GM18868 (cell line): Measurements from ENCODE around the gene PCNX1.

ENCODE experiments used
- ATAC-seq: cut with Tn5 transposase; IDR thresholded peaks from one replicate; pipeline ENCODE4 v1.9.1; 2021; ENCODE audit warnings: mild to moderate bottlenecking, moderate library complexity; ENCODE audit not compliant: unreplicated experiment

Gene PCNX1

GRCh38 chr14:70955543-70956480 is 48.6 kb downstream of the PCNX1 start:
- ATAC-seq, result no peak

- ATAC-seq, result no peak
Measured at GRCh38 chr14:70956511-70956910, 49.3 kb downstream of the PCNX1 start.

GRCh38 chr14:70957710-70958109 is 50.5 kb downstream of the PCNX1 start:
- ATAC-seq, result no peak

GRCh38 chr14:70962935-70963334 is 55.7 kb downstream of the PCNX1 start:
- ATAC-seq, result no peak

- ATAC-seq, result no peak
Measured at GRCh38 chr14:70964492-70964891, 57.2 kb downstream of the PCNX1 start.

- no peak for ATAC-seq
Measured at GRCh38 chr14:70971560-70971959, 64.3 kb downstream of the PCNX1 start.

GRCh38 chr14:70972107-70972976 is 65.1 kb downstream of the PCNX1 start:
- ATAC-seq, result no peak

- ATAC-seq, result no peak
Measured at GRCh38 chr14:70976591-70976990, 69.3 kb downstream of the PCNX1 start.

GRCh38 chr14:70981000-70981952 is 74.0 kb downstream of the PCNX1 start:
- no peak for ATAC-seq

- ATAC-seq, result no peak
Measured at GRCh38 chr14:70982200-70982599, 74.9 kb downstream of the PCNX1 start.

- ATAC-seq, result no peak
Measured at GRCh38 chr14:70987041-70987440, 79.8 kb downstream of the PCNX1 start.

- ATAC-seq, result no peak
Measured at GRCh38 chr14:70988452-70988851, 81.2 kb downstream of the PCNX1 start.

- ATAC-seq, result no peak
Measured at GRCh38 chr14:70993931-70994330, 86.7 kb downstream of the PCNX1 start.

- no peak for ATAC-seq
Measured at GRCh38 chr14:70995211-70995610, 88.0 kb downstream of the PCNX1 start.

- ATAC-seq, result no peak
Measured at GRCh38 chr14:70995671-70996070, 88.4 kb downstream of the PCNX1 start.

- no peak for ATAC-seq
Measured at GRCh38 chr14:70999117-70999516, 91.9 kb downstream of the PCNX1 start.

- ATAC-seq, result no peak
Measured at GRCh38 chr14:71000091-71000490, 92.8 kb downstream of the PCNX1 start.

GRCh38 chr14:71001742-71002141 is 94.5 kb downstream of the PCNX1 start:
- no peak for ATAC-seq

- ATAC-seq, result no peak
Measured at GRCh38 chr14:71003156-71003555, 95.9 kb downstream of the PCNX1 start.

- no peak for ATAC-seq
Measured at GRCh38 chr14:71004481-71004880, 97.2 kb downstream of the PCNX1 start.

- ATAC-seq, result no peak
Measured at GRCh38 chr14:71005076-71005475, 97.8 kb downstream of the PCNX1 start.
